HG03139 (cell line): ENCODE measurements around the gene SLC10A1.
"Not testable (repeated sequence)": the region's sequence is repeated elsewhere in the genome, so short reads cannot be mapped to it uniquely, and the experiment has no call there.

Experiments used
- ATAC-seq: cut with Tn5 transposase; IDR thresholded peaks from one replicate; pipeline ENCODE4 v1.9.1; 2021; ENCODE audit not compliant: unreplicated experiment

SLC10A1 gene

GRCh38 chr14:69796797-69797500, at the start of gene SLC10A1:
SLC10A1 (minus strand) TSS chr14:69797241; CDS start chr14:69797155, 86 bp downstream.
- ATAC-seq, result no peak

GRCh38 chr14:69845787-69846186, 48.7 kb upstream of the SLC10A1 start:
- ATAC-seq, result no peak

- ATAC-seq, result no peak
Observed at GRCh38 chr14:69845050-69845581, 48.1 kb upstream of the SLC10A1 start.

- no peak for ATAC-seq
Observed at GRCh38 chr14:69844171-69844570, 47.1 kb upstream of the SLC10A1 start.

GRCh38 chr14:69842686-69843420, 45.8 kb upstream of the SLC10A1 start:
- no peak for ATAC-seq

GRCh38 chr14:69841656-69842055, 44.6 kb upstream of the SLC10A1 start:
- no peak for ATAC-seq

GRCh38 chr14:69839661-69840060, 42.6 kb upstream of the SLC10A1 start:
- ATAC-seq, result no peak

- no peak for ATAC-seq
Observed at GRCh38 chr14:69838881-69839416, 41.9 kb upstream of the SLC10A1 start.

GRCh38 chr14:69828879-69829278, 31.8 kb upstream of the SLC10A1 start:
- no peak for ATAC-seq

- ATAC-seq, result no peak
Observed at GRCh38 chr14:69828354-69828753, 31.3 kb upstream of the SLC10A1 start.

- ATAC-seq, result no peak
Observed at GRCh38 chr14:69827560-69827959, 30.5 kb upstream of the SLC10A1 start.

- no peak for ATAC-seq
Observed at GRCh38 chr14:69822456-69822855, 25.4 kb upstream of the SLC10A1 start.

GRCh38 chr14:69820991-69821390, 23.9 kb upstream of the SLC10A1 start:
- no peak for ATAC-seq

- ATAC-seq, result no peak
Observed at GRCh38 chr14:69819607-69820006, 22.6 kb upstream of the SLC10A1 start.

- no peak for ATAC-seq
Observed at GRCh38 chr14:69818758-69819191, 21.7 kb upstream of the SLC10A1 start.

- ATAC-seq, result no peak
Observed at GRCh38 chr14:69816216-69816615, 19.2 kb upstream of the SLC10A1 start.

- ATAC-seq, result no peak
Observed at GRCh38 chr14:69815556-69815955, 18.5 kb upstream of the SLC10A1 start.

- no peak for ATAC-seq
Observed at GRCh38 chr14:69814397-69814796, 17.4 kb upstream of the SLC10A1 start.

GRCh38 chr14:69813346-69813745, 16.3 kb upstream of the SLC10A1 start:
- not testable (repeated sequence) for ATAC-seq

- no peak for ATAC-seq
Observed at GRCh38 chr14:69812711-69813110, 15.7 kb upstream of the SLC10A1 start.

GRCh38 chr14:69811868-69812252, 14.8 kb upstream of the SLC10A1 start:
- no peak for ATAC-seq
